Measurements from ENCODE around the gene SASH3. TPM values are rescaled to one million over a fixed set of nuclear protein-coding genes. Genes with fewer than 3 reads are reported as not detected.
A peak's percentile ranks its signal among the peaks of the same experiment; 100 is the strongest.

SASH3 gene
- total RNA-seq, 1 donor from 2014 or later: not detected

- H3K9me3 ChIP-seq (ENCODE audit: insufficient read depth, low read depth, low read length): no peaks in the 10 kb centered on the region
- DNase-seq (ENCODE audit: low read depth) (no peak), FAIRE-seq (no peak)
- no peak for TF ChIP-seq EZH2 (IDR thresholded peaks at IDR 0.05; ENCODE audit: insufficient read depth, low read length)
- TF ChIP-seq, protein P1, sequence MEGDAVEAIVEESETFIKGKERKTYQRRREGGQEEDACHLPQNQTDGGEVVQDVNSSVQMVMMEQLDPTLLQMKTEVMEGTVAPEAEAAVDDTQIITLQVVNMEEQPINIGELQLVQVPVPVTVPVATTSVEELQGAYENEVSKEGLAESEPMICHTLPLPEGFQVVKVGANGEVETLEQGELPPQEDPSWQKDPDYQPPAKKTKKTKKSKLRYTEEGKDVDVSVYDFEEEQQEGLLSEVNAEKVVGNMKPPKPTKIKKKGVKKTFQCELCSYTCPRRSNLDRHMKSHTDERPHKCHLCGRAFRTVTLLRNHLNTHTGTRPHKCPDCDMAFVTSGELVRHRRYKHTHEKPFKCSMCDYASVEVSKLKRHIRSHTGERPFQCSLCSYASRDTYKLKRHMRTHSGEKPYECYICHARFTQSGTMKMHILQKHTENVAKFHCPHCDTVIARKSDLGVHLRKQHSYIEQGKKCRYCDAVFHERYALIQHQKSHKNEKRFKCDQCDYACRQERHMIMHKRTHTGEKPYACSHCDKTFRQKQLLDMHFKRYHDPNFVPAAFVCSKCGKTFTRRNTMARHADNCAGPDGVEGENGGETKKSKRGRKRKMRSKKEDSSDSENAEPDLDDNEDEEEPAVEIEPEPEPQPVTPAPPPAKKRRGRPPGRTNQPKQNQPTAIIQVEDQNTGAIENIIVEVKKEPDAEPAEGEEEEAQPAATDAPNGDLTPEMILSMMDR (IDR thresholded peaks at IDR 0.05; ENCODE audit: insufficient read depth, low read depth, low read length): no peak
- Mint-ChIP-seq H3K27me3 (ENCODE audit: low read depth, unreplicated experiment) (no peaks in the 10 kb centered on the region), H3K4me3 (ENCODE audit: unreplicated experiment) (no peak overlapping the region), H3K9me3 (ENCODE audit: unreplicated experiment) (peaks cover 2% of the 10 kb centered on the region), H3K4me1 (ENCODE audit: low read depth, unreplicated experiment) (no peaks in the 10 kb centered on the region), H3K27ac (ENCODE audit: unreplicated experiment) (no peak overlapping the region), H3K36me3 (ENCODE audit: low read depth, unreplicated experiment) (peaks cover 9% of the 10 kb centered on the region)
- H3K4me3 ChIP-seq (ENCODE audit: insufficient read depth, low read depth, low read length): no peak overlapping the region
- peaks cover 8% of the 10 kb centered on the region for H3K36me3 ChIP-seq (ENCODE audit: insufficient read depth, low read length)
- no peaks in the 10 kb centered on the region for H3K4me1 ChIP-seq (ENCODE audit: insufficient read depth, low read length)
- no peak overlapping the region for H3K9ac ChIP-seq (ENCODE audit: low read length)
- no peak overlapping the region for H3K27ac ChIP-seq (ENCODE audit: low read depth, low read length)
- no peaks in the 10 kb centered on the region for H3K27me3 ChIP-seq (ENCODE audit: insufficient read depth, low read length)
- no peaks in the 10 kb centered on the region for H3K79me2 ChIP-seq (ENCODE audit: insufficient read depth, low read length)
- no peak overlapping the region for H2AFZ ChIP-seq (ENCODE audit: low read depth, low read length)
- no peaks in the 10 kb centered on the region for H4K20me1 ChIP-seq (ENCODE audit: insufficient read depth, low read length)
- H3K4me2 ChIP-seq (ENCODE audit: low read length): no peak overlapping the region
These were observed 28.5 kb downstream of the SASH3 start for GRCh38 chrX:129808158-129808828.

DNA sequence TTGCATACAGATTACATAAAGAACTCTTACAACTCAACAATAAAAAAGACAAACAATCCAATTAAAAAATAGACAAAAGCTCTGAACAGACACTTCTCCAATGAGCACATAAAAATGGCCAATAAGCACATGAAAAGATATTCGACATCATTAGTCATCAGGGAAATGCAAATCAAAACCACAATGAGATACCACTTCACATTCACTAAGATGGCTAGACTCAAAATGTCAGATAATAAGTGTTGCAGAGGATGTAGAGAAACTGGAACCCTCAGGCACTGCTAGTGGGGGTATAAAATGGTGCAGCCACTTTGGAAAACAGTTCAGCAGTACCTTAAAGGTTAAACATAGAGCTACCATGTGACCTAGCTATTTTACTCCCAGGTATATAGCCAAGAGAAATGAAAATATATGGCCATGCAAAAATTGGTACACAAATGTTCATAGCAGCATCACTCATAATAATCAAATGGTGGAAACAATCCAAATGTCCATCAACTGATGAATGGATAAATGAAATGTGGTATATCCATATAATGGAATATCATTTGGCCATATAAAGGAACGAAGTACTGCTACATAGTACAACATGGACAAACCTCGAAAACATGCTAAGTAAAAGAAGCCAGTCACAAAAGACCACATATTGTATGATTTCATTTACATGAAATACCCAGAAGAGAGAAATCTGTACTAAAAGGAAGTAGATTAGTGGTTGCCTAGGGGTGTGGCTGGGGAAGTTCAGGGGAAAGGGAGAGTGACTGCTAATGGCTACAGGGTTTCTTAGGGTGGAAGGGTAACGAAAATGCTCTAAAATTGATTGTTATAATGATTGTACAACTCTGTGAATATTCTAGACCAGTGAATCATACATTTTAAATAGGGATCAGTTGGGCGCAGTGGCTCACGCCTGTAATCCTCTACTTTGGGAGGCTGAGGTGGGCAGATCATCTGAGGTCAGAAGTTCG lies 29.4 kb downstream of the SASH3 start:
- H3K9me3 Mint-ChIP-seq (ENCODE audit: unreplicated experiment): peaks cover 2% of the 10 kb centered on the region
- DNase-seq (ENCODE audit: low read depth) (peak; percentile 40), FAIRE-seq (peak; percentile 92)
- H2AFZ ChIP-seq (ENCODE audit: low read depth, low read length): no peak overlapping the region
- no peaks in the 10 kb centered on the region for H3K27me3 Mint-ChIP-seq (ENCODE audit: low read depth, unreplicated experiment)
- H3K27ac ChIP-seq (ENCODE audit: low read depth, low read length): no peak overlapping the region
- no peak overlapping the region for H3K27ac Mint-ChIP-seq (ENCODE audit: unreplicated experiment)
- no peak overlapping the region for H3K4me3 ChIP-seq (ENCODE audit: insufficient read depth, low read depth, low read length)
- no peak overlapping the region for H3K4me3 Mint-ChIP-seq (ENCODE audit: unreplicated experiment)
- no peak overlapping the region for H3K9ac ChIP-seq (ENCODE audit: low read length)
- no peaks in the 10 kb centered on the region for H4K20me1 ChIP-seq (ENCODE audit: insufficient read depth, low read length)
- peaks cover 8% of the 10 kb centered on the region for H3K36me3 ChIP-seq (ENCODE audit: insufficient read depth, low read length)
- TF ChIP-seq, protein P1 (IDR thresholded peaks at IDR 0.05; ENCODE audit: insufficient read depth, low read depth, low read length): no peak
- no peak for TF ChIP-seq EZH2 (IDR thresholded peaks at IDR 0.05; ENCODE audit: insufficient read depth, low read length)
- no peaks in the 10 kb centered on the region for H3K4me1 Mint-ChIP-seq (ENCODE audit: low read depth, unreplicated experiment)
- H3K4me1 ChIP-seq (ENCODE audit: insufficient read depth, low read length): no peaks in the 10 kb centered on the region
- H3K79me2 ChIP-seq (ENCODE audit: insufficient read depth, low read length): no peaks in the 10 kb centered on the region
- no peaks in the 10 kb centered on the region for H3K9me3 ChIP-seq (ENCODE audit: insufficient read depth, low read depth, low read length)
- no peak overlapping the region for H3K4me2 ChIP-seq (ENCODE audit: low read length)
- peaks cover 11% of the 10 kb centered on the region for H3K36me3 Mint-ChIP-seq (ENCODE audit: low read depth, unreplicated experiment)
- no peaks in the 10 kb centered on the region for H3K27me3 ChIP-seq (ENCODE audit: insufficient read depth, low read length)
